ENCODE results near the gene CCDC142.
"Not testable (repeated sequence)": the region's sequence is repeated elsewhere in the genome, so short reads cannot be mapped to it uniquely, and the experiment has no call there.

CCDC142 gene

DNA sequence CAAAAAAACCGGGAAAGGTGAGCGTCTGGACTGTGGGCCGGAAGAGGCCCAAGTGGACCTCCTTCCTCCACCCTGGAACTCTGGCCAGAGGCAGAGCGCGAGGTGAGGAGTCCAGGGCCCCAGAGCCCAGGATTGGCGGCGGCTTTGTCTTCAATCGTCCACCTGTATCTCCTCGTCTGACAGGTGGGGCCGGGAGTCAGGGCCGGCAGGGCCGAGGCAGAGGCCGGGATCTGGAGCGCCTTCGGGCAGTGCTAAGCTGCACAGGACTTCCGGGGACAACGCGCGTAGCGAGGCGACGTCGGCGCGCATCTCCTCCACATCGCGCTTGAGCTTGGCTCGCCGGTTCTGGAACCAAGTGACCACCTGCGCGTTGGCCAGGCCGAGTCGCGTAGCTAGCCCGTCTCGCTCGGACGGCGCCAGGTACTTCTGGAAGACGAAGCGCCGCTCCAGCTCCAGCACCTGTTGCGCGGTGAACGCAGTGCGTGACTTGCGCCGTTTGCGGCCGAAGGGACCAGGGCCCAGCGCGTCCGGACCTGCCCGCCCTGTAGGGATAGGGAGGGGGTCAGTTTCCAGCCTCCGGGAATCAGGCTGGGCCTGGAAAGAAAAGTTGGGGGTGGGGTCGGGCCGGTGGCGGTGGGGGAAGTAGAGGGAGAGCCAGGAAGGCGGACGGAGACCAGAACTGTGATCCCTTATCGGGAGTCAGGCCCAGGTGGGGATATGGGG, 15.1 kb upstream of the CCDC142 start:
- H3K4me3 ChIP-seq (ENCODE audit: low read length in 2 of 2), result peak overlapping the region; percentile 63 to 73
- peaks cover 25 to 30% of the 10 kb centered on the region in 2 donors for H3K4me1 ChIP-seq (ENCODE audit: control insufficient read depth in 2 of 2, insufficient read depth in 2 of 2, low read length in 2 of 2)
- H3K27me3 ChIP-seq (ENCODE audit: control insufficient read depth in 2 of 2, insufficient read depth in 2 of 2, low read length in 2 of 2), result peaks cover 14 to 34% of the 10 kb centered on the region in 2 donors
- no peak overlapping the region for H3K27ac ChIP-seq (ENCODE audit: low read depth in 2 of 2, low read length in 2 of 2)
- peaks cover 8 to 9% of the 10 kb centered on the region in 2 donors for H3K36me3 ChIP-seq (ENCODE audit: control insufficient read depth in 2 of 2, insufficient read depth in 2 of 2, low read length in 2 of 2)
- no peaks in the 10 kb centered on the region for H3K9me3 ChIP-seq (ENCODE audit: control insufficient read depth in 2 of 2, low read length in 2 of 2)
- H3K9ac ChIP-seq (ENCODE audit: low read depth in 1 of 2, low read length in 2 of 2), result peak overlapping the region; percentile 26 to 33

DNA sequence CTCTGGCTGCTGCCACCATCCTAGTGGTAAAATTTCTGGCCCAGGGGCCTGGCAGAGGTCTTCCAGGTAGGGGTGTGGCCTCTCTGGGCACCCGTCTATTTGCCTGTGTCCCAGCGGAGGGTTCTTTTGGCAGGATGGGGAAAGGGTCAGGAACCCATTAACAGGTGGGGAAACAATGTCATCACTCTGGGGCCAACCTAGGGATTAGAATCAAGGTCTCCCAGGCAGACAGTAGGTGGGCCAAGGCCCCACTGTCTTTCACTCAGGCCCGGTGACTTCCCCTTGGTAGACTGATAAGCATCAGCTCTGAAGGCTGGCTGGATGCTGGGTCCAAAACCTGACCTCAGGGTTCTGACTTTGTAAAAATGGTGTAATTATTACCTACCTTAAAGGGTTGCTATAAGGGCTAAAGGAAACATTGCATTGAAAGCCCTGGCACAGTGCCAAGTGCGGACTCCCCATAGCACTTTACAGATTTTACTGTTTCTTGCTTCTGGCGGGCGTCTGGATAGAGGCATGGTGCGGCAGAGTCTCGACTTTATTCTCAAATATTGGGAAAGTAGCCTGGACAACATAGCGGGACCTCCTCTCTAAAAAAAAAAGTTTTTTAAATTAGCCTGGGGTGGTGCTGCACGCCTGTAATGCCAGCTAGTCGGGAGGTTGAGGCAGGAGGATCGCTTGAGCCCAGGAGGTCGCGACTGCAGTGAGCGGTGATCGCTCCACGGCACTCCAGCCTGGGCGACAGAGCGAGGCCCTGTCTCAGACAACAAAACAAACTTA, 14.4 kb upstream of the CCDC142 start:
- H3K27me3 ChIP-seq (ENCODE audit: control insufficient read depth in 2 of 2, insufficient read depth in 2 of 2, low read length in 2 of 2), result peaks cover 14 to 34% of the 10 kb centered on the region in 2 donors
- H3K4me3 ChIP-seq (ENCODE audit: low read length in 2 of 2), result peak overlapping the region; percentile 63 to 73
- peak overlapping the region in 1 of 2 donors; percentile 33 for H3K9ac ChIP-seq (ENCODE audit: low read depth in 1 of 2, low read length in 2 of 2)
- H3K9me3 ChIP-seq (ENCODE audit: control insufficient read depth in 2 of 2, low read length in 2 of 2), result no peaks in the 10 kb centered on the region
- H3K4me1 ChIP-seq (ENCODE audit: control insufficient read depth in 2 of 2, insufficient read depth in 2 of 2, low read length in 2 of 2), result peaks cover 25 to 29% of the 10 kb centered on the region in 2 donors
- H3K27ac ChIP-seq (ENCODE audit: low read depth in 2 of 2, low read length in 2 of 2), result no peak overlapping the region
- peaks cover 15 to 16% of the 10 kb centered on the region in 2 donors for H3K36me3 ChIP-seq (ENCODE audit: control insufficient read depth in 2 of 2, insufficient read depth in 2 of 2, low read length in 2 of 2)

DNA sequence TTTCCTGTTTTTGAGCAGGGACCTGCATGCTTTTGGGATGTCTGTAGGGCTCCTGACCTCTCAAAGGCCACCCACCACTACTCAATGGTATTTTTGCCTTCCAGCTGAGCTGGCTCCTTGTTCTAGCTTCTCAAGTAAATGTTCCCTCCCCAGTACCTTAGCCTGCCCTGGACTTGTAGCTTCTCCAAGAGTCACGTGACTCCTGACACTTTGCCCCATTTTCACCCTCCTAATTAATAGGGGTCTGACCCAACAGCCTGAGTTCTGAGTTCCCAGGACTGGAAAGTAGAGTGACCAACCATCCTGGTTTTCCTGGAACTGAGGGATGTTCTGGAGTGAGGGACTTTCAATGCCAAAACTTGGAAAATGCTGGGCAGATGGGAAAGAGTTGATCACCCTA, 12.6 kb upstream of the CCDC142 start:
- no peaks in the 10 kb centered on the region for H3K9me3 ChIP-seq (ENCODE audit: control insufficient read depth in 2 of 2, low read length in 2 of 2)

DNA sequence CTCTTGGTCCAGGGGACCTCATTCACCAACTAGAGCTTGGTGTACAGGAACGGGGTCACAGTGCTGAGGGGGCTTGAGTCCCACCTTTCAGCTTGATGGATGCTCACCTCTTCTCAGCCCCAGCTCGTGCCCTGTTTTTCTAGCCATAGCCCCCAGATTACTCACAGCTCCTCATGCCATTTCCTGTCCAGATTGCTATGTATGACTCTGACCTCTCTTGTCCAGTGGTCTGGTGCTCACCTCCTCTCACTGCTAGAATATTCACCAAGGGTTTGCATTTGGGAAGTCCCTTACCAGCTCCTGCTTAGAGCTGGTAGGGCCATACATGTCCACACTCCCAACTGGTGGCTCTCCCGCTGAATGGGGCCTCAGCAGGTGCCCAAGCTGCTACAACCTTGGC, 10.7 kb upstream of the CCDC142 start:
- Histone ChIP-seq H3K27ac (ENCODE audit: low read depth in 2 of 2, low read length in 2 of 2) (no peak overlapping the region), H3K27me3 (ENCODE audit: control insufficient read depth in 2 of 2, insufficient read depth in 2 of 2, low read length in 2 of 2) (peaks cover 2 to 16% of the 10 kb centered on the region in 2 donors), H3K4me3 (ENCODE audit: low read length in 2 of 2) (no peak overlapping the region), H3K4me1 (ENCODE audit: control insufficient read depth in 2 of 2, insufficient read depth in 2 of 2, low read length in 2 of 2) (peaks cover 11% of the 10 kb centered on the region in 2 donors), H3K9ac (ENCODE audit: low read depth in 1 of 2, low read length in 2 of 2) (no peak overlapping the region), H3K36me3 (ENCODE audit: control insufficient read depth in 2 of 2, insufficient read depth in 2 of 2, low read length in 2 of 2) (peaks cover 40 to 43% of the 10 kb centered on the region in 2 donors), H3K9me3 (ENCODE audit: control insufficient read depth in 2 of 2, low read length in 2 of 2) (no peaks in the 10 kb centered on the region)

More for the DNA sequence above, 12.6 kb upstream of the CCDC142 start:
- peaks cover 11 to 34% of the 10 kb centered on the region in 2 donors for H3K27me3 ChIP-seq (ENCODE audit: control insufficient read depth in 2 of 2, insufficient read depth in 2 of 2, low read length in 2 of 2)
- H3K9ac ChIP-seq (ENCODE audit: low read depth in 1 of 2, low read length in 2 of 2), result no peak overlapping the region
- H3K4me1 ChIP-seq (ENCODE audit: control insufficient read depth in 2 of 2, insufficient read depth in 2 of 2, low read length in 2 of 2), result peaks cover 25% of the 10 kb centered on the region in 2 donors
- H3K36me3 ChIP-seq (ENCODE audit: control insufficient read depth in 2 of 2, insufficient read depth in 2 of 2, low read length in 2 of 2), result peaks cover 32 to 34% of the 10 kb centered on the region in 2 donors
- H3K4me3 ChIP-seq (ENCODE audit: low read length in 2 of 2), result no peak overlapping the region
- no peak overlapping the region for H3K27ac ChIP-seq (ENCODE audit: low read depth in 2 of 2, low read length in 2 of 2)

DNA sequence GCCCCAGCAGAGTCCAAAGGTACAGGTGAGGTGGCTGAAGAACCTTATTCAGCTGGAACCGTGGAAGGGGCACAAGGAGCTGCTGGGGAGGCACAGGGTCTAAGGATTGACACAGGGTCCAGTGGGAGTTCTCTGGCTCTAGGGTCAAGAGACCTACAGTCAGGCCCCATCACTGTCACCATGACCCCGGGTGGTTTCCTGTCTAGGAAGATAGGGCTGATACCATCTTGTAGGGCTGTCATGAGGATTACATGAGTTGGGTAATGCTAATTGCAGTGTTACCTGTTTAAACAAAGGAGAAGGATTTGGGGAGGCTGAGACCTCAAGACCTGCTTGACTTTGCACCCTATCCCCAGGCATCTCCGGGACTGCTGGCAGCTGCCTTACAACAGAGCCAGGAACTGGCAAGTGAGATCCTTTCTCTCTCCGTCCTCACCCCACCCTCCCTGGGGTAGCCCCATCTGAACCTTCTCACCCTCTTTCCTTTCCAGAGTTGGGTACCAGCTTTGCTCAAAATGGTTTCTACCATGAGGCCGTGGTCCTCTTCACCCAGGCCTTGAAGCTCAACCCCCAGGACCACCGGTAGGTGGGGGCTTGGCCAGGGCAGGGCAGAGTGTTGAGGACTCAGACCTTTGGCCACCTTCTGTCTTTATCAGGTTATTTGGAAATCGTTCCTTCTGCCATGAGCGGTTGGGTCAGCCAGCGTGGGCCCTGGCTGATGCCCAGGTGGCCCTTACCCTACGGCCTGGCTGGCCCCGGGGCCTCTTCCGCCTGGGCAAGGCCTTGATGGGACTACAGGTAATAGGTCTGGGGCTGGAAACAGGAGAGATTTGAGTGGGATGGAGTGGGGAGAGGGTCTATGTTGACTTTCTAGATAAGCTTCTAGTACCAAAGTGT, 9.1 kb upstream of the CCDC142 start:
- no peaks in the 10 kb centered on the region for H3K27me3 ChIP-seq (ENCODE audit: control insufficient read depth in 2 of 2, insufficient read depth in 2 of 2, low read length in 2 of 2)
- H3K9ac ChIP-seq (ENCODE audit: low read depth in 1 of 2, low read length in 2 of 2), result no peak overlapping the region
- no peaks in the 10 kb centered on the region for H3K9me3 ChIP-seq (ENCODE audit: control insufficient read depth in 2 of 2, low read length in 2 of 2)
- H3K27ac ChIP-seq (ENCODE audit: low read depth in 2 of 2, low read length in 2 of 2), result no peak overlapping the region
- H3K4me3 ChIP-seq (ENCODE audit: low read length in 2 of 2), result no peak overlapping the region
- H3K4me1 ChIP-seq (ENCODE audit: control insufficient read depth in 2 of 2, insufficient read depth in 2 of 2, low read length in 2 of 2), result no peaks in the 10 kb centered on the region
- peaks cover 43 to 45% of the 10 kb centered on the region in 2 donors for H3K36me3 ChIP-seq (ENCODE audit: control insufficient read depth in 2 of 2, insufficient read depth in 2 of 2, low read length in 2 of 2)

DNA sequence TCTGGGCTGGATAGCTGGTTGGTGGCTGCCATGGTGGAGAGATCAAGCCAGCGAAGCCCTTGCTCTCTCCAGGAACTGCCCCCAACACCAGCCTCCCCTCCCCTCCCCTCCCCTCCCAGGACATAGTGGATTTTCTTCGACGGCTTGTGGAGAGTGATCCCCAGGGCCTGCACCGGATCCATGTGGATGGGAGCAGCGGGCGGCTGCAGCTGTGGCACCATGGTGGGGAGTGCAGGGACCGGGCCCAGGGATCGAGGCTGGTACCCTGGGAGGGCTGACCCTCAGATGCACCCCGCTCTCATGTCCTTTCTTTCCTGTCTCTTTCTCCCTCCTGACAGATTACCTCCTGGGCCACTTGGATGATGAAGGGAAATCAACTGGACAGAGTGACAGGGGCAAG, 7.1 kb upstream of the CCDC142 start:
- H3K27ac ChIP-seq (ENCODE audit: low read depth in 2 of 2, low read length in 2 of 2), result no peak overlapping the region
- no peaks in the 10 kb centered on the region for H3K4me1 ChIP-seq (ENCODE audit: control insufficient read depth in 2 of 2, insufficient read depth in 2 of 2, low read length in 2 of 2)
- H3K9me3 ChIP-seq (ENCODE audit: control insufficient read depth in 2 of 2, low read length in 2 of 2), result no peaks in the 10 kb centered on the region
- H3K36me3 ChIP-seq (ENCODE audit: control insufficient read depth in 2 of 2, insufficient read depth in 2 of 2, low read length in 2 of 2), result peaks cover 46 to 50% of the 10 kb centered on the region in 2 donors
- H3K4me3 ChIP-seq (ENCODE audit: low read length in 2 of 2), result no peak overlapping the region
- H3K27me3 ChIP-seq (ENCODE audit: control insufficient read depth in 2 of 2, insufficient read depth in 2 of 2, low read length in 2 of 2), result no peaks in the 10 kb centered on the region
- H3K9ac ChIP-seq (ENCODE audit: low read depth in 1 of 2, low read length in 2 of 2), result no peak overlapping the region

DNA sequence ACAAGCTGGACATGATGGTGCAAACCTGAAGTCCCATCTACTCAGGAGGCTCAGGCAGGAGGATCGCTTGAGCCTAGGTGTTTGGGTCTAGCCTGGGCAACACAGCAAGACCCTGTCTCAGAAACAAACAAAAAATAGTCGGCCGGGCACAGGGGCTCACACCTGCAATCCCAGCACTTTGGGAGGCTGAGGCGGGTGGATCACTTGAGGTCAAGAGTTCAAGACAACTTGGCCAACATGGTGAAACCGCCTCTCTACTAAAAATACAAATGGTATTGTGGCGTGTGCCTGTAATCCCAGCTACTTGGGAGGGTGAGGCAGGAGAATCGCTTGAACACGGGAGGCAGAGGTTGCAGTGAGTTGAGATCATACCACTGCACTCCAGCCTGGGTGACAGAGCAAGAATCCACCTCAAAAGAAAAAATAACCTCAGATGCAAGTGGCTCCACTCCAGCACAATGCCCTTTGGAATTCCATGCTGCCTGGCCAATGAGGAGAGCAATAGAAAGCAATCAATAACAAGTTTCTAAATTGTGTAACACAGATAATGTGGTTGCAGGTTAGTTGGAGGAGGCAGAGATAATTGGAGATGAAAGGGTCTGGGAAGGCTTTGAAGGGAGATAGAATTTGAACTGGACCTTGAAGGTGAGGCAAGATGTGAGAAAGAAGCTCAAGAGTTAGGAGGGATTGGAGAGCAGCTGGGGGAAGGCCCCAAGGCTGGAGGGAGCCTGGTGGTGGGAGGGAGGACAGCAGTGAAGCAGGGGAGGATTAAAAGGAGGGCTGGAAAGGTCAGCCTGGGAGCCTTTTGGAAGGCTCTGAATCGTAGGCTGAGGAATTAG, 6.1 kb upstream of the CCDC142 start:
- Histone ChIP-seq H3K9me3 (ENCODE audit: control insufficient read depth in 2 of 2, low read length in 2 of 2) (no peaks in the 10 kb centered on the region), H3K36me3 (ENCODE audit: control insufficient read depth in 2 of 2, insufficient read depth in 2 of 2, low read length in 2 of 2) (peaks cover 46 to 50% of the 10 kb centered on the region in 2 donors), H3K27ac (ENCODE audit: low read depth in 2 of 2, low read length in 2 of 2) (no peak overlapping the region), H3K27me3 (ENCODE audit: control insufficient read depth in 2 of 2, insufficient read depth in 2 of 2, low read length in 2 of 2) (no peaks in the 10 kb centered on the region), H3K4me3 (ENCODE audit: low read length in 2 of 2) (no peak overlapping the region), H3K9ac (ENCODE audit: low read depth in 1 of 2, low read length in 2 of 2) (no peak overlapping the region), H3K4me1 (ENCODE audit: control insufficient read depth in 2 of 2, insufficient read depth in 2 of 2, low read length in 2 of 2) (no peaks in the 10 kb centered on the region)

DNA sequence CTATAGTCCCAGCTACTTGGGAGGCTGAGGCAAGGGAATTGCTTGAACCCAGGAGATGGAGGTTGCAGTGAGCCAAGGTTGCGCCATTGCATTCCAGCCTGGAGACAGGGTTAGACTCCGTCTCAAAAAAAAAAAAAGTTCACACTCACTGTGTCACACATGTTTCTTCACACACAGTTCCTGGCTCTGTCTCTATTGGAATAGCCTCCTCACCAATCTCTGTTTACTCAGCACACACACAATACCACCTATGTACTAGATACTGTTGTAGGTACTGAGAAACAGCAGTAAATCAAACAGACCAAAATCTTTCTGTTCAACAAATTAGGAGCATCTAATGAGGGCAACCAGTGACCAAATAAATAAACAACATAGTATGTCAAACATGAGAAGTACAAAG, 3.3 kb upstream of the CCDC142 start:
- Histone ChIP-seq H3K4me1 (ENCODE audit: control insufficient read depth in 2 of 2, insufficient read depth in 2 of 2, low read length in 2 of 2) (peaks cover 16% of the 10 kb centered on the region in 2 donors), H3K9ac (ENCODE audit: low read depth in 1 of 2, low read length in 2 of 2) (no peak overlapping the region), H3K36me3 (ENCODE audit: control insufficient read depth in 2 of 2, insufficient read depth in 2 of 2, low read length in 2 of 2) (peaks cover 20 to 24% of the 10 kb centered on the region in 2 donors), H3K9me3 (ENCODE audit: control insufficient read depth in 2 of 2, low read length in 2 of 2) (no peaks in the 10 kb centered on the region), H3K27me3 (ENCODE audit: control insufficient read depth in 2 of 2, insufficient read depth in 2 of 2, low read length in 2 of 2) (no peaks in the 10 kb centered on the region), H3K4me3 (ENCODE audit: low read length in 2 of 2) (no peak overlapping the region), H3K27ac (ENCODE audit: low read depth in 2 of 2, low read length in 2 of 2) (no peak overlapping the region)

DNA sequence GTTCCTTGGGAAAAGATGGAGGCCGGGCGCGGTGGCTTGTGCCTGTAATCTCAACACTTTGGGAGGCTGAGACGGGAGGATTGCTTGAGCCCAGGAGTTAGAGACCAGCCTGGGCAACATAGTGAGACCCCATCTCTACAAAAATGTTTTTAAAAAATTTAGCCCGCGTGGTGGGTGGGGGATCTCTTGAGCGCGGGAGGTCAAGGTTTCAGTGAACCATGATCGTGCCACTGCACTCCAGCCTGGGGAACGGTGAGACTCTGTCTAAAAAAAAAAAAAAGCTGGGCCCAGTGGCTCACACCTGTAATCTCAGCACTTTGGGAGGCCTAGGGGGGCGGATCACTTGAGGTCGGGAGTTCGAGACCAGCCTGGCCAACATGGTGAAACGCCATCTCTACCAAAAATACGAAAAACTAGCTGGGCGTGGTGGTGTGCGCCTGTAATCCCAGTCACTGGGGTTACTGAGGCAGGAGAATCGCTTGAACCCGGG, 922 bp upstream of the CCDC142 start:
- peak overlapping the region; percentile 83 to 89 for H3K9ac ChIP-seq (ENCODE audit: low read depth in 1 of 2, low read length in 2 of 2)
- H3K27ac ChIP-seq (ENCODE audit: low read depth in 2 of 2, low read length in 2 of 2), result not testable (repeated sequence)

More for the DNA sequence above, 922 bp upstream of the CCDC142 start:
- Histone ChIP-seq H3K4me3 (ENCODE audit: low read length in 2 of 2) (peak overlapping the region; percentile 100), H3K4me1 (ENCODE audit: control insufficient read depth in 2 of 2, insufficient read depth in 2 of 2, low read length in 2 of 2) (peaks cover 24 to 25% of the 10 kb centered on the region in 2 donors), H3K36me3 (ENCODE audit: control insufficient read depth in 2 of 2, insufficient read depth in 2 of 2, low read length in 2 of 2) (peaks cover 7 to 16% of the 10 kb centered on the region in 2 donors)
- H3K27me3 ChIP-seq (ENCODE audit: control insufficient read depth in 2 of 2, insufficient read depth in 2 of 2, low read length in 2 of 2); H3K9me3 ChIP-seq (ENCODE audit: control insufficient read depth in 2 of 2, low read length in 2 of 2): not testable (repeated sequence)
